ENCODE results near the gene RASAL3.
"Not testable (repeated sequence)": the region's sequence is repeated elsewhere in the genome, so short reads cannot be mapped to it uniquely, and the experiment has no call there.

The RASAL3 gene

GRCh38 chr19:15487038-15487437, 22.7 kb upstream of the RASAL3 start:
- no peak for TF ChIP-seq CTCF (conservative IDR thresholded peaks at IDR 0.05; ENCODE audit: low read depth, low read length)
- H3K9ac ChIP-seq: no peak overlapping the region
- no peak overlapping the region for H3K27ac ChIP-seq
- H3K79me2 ChIP-seq (ENCODE audit: insufficient read depth, low read depth): no peaks in the 10 kb centered on the region
- no peaks in the 10 kb centered on the region for H4K20me1 ChIP-seq (ENCODE audit: insufficient read depth)
- H3K4me3 ChIP-seq (IDR thresholded peaks at IDR 0.05; ENCODE audit: insufficient read depth, low read depth, low read length): no peak overlapping the region
- H3K4me1 ChIP-seq (ENCODE audit: low read depth, poor library complexity, severe bottlenecking): no peaks in the 10 kb centered on the region
- H3K36me3 ChIP-seq (ENCODE audit: insufficient read depth): no peaks in the 10 kb centered on the region
- no peaks in the 10 kb centered on the region for H3K27me3 ChIP-seq (ENCODE audit: insufficient read depth, low read depth)
- no peak overlapping the region for H3K4me2 ChIP-seq
- no peak overlapping the region for H2AFZ ChIP-seq (ENCODE audit: low read depth)

GRCh38 chr19:15485768-15486167, 21.4 kb upstream of the RASAL3 start:
- not testable (repeated sequence) for H3K4me3 ChIP-seq (IDR thresholded peaks at IDR 0.05; ENCODE audit: insufficient read depth, low read depth, low read length); H3K27me3 ChIP-seq (ENCODE audit: insufficient read depth, low read depth); H3K27ac ChIP-seq; H2AFZ ChIP-seq (ENCODE audit: low read depth); H3K9ac ChIP-seq; H3K79me2 ChIP-seq (ENCODE audit: insufficient read depth, low read depth); H3K36me3 ChIP-seq (ENCODE audit: insufficient read depth); H3K4me2 ChIP-seq; H3K4me1 ChIP-seq (ENCODE audit: low read depth, poor library complexity, severe bottlenecking); H4K20me1 ChIP-seq (ENCODE audit: insufficient read depth)

GRCh38 chr19:15480996-15481395, 16.7 kb upstream of the RASAL3 start:
- not testable (repeated sequence) for H2AFZ ChIP-seq (ENCODE audit: low read depth); H3K27me3 ChIP-seq (ENCODE audit: insufficient read depth, low read depth); H3K4me2 ChIP-seq; H4K20me1 ChIP-seq (ENCODE audit: insufficient read depth); H3K36me3 ChIP-seq (ENCODE audit: insufficient read depth); H3K4me3 ChIP-seq (IDR thresholded peaks at IDR 0.05; ENCODE audit: insufficient read depth, low read depth, low read length); H3K9ac ChIP-seq; H3K4me1 ChIP-seq (ENCODE audit: low read depth, poor library complexity, severe bottlenecking); H3K27ac ChIP-seq; H3K79me2 ChIP-seq (ENCODE audit: insufficient read depth, low read depth)

GRCh38 chr19:15479391-15480345, 15.3 kb upstream of the RASAL3 start, which contains the start of gene PGLYRP2:
PGLYRP2 (minus strand) TSS chr19:15479501; CDS start chr19:15479371, 130 bp downstream.
- Histone ChIP-seq H3K9ac (no peak within 1 kb of the TSS), H3K79me2 (ENCODE audit: insufficient read depth, low read depth) (no peaks in the 10 kb centered on the region), H3K4me2 (no peak within 1 kb of the TSS), H3K36me3 (ENCODE audit: insufficient read depth) (no peaks in the 10 kb centered on the region), H3K4me1 (ENCODE audit: low read depth, poor library complexity, severe bottlenecking) (no peaks in the 10 kb centered on the region), H4K20me1 (ENCODE audit: insufficient read depth) (no peaks in the 10 kb centered on the region), H3K27me3 (ENCODE audit: insufficient read depth, low read depth) (no peaks in the 10 kb centered on the region), H3K27ac (no peak within 1 kb of the TSS), H3K4me3 (IDR thresholded peaks at IDR 0.05; ENCODE audit: insufficient read depth, low read depth, low read length) (no peak within 1 kb of the TSS), H2AFZ (ENCODE audit: low read depth) (no peak within 1 kb of the TSS)
- TF ChIP-seq CTCF (conservative IDR thresholded peaks at IDR 0.05; ENCODE audit: low read depth, low read length): no peak

GRCh38 chr19:15476325-15476724, 12.0 kb upstream of the RASAL3 start:
- no peaks in the 10 kb centered on the region for H4K20me1 ChIP-seq (ENCODE audit: insufficient read depth)
- no peak overlapping the region for H3K9ac ChIP-seq
- no peak for TF ChIP-seq CTCF (conservative IDR thresholded peaks at IDR 0.05; ENCODE audit: low read depth, low read length)
- H3K27ac ChIP-seq: no peak overlapping the region
- H3K36me3 ChIP-seq (ENCODE audit: insufficient read depth): no peaks in the 10 kb centered on the region
- H3K4me2 ChIP-seq: no peak overlapping the region
- H2AFZ ChIP-seq (ENCODE audit: low read depth): no peak overlapping the region
- peaks cover 6% of the 10 kb centered on the region for H3K4me1 ChIP-seq (ENCODE audit: low read depth, poor library complexity, severe bottlenecking)
- H3K79me2 ChIP-seq (ENCODE audit: insufficient read depth, low read depth): no peaks in the 10 kb centered on the region
- no peaks in the 10 kb centered on the region for H3K27me3 ChIP-seq (ENCODE audit: insufficient read depth, low read depth)
- no peak overlapping the region for H3K4me3 ChIP-seq (IDR thresholded peaks at IDR 0.05; ENCODE audit: insufficient read depth, low read depth, low read length)
